ENCODE results near the gene FAM171A1.

Gene FAM171A1

GRCh38 chr10:15360566-15360965 is 10.5 kb downstream of the FAM171A1 start:
- Histone ChIP-seq H3K9me2 (replicated peaks; ENCODE audit: insufficient read depth, low read length) (no peaks in the 10 kb centered on the region), H3K27me3 (replicated peaks; ENCODE audit: insufficient read depth, low read length) (no peaks in the 10 kb centered on the region), H3K4me2 (ENCODE audit: low read depth, low read length) (no peak overlapping the region), H4K20me1 (ENCODE audit: insufficient read depth, low read length) (no peaks in the 10 kb centered on the region), H2AFZ (ENCODE audit: low read length) (no peak overlapping the region), H3K79me2 (ENCODE audit: low read length) (peaks cover 14% of the 10 kb centered on the region; the same call in 1 of the 2 replicates), H3K9me3 (replicated peaks; ENCODE audit: insufficient read depth, low read length) (no peaks in the 10 kb centered on the region), H3K4me1 (ENCODE audit: low read length) (no peaks in the 10 kb centered on the region), H3K9ac (ENCODE audit: low read length) (no peak overlapping the region), H3F3A (ENCODE audit: insufficient read depth, low read length) (no peaks in the 10 kb centered on the region), H3K4me3 (ENCODE audit: low read length) (no peak overlapping the region), H3K36me3 (replicated peaks; ENCODE audit: insufficient read depth, low read length) (no peaks in the 10 kb centered on the region), H3K27ac (ENCODE audit: low read length) (no peak overlapping the region)
- TF ChIP-seq CTCF (IDR thresholded peaks at IDR 0.05; ENCODE audit: low read length) (no peak), EZH2phosphoT487 (IDR thresholded peaks at IDR 0.05; ENCODE audit: low read length) (no peak), EZH2 (optimal IDR thresholded peaks at IDR 0.05; ENCODE audit: low read depth, low read length) (no peak)
- no peak for DNase-seq

GRCh38 chr10:15353471-15354017 is 17.5 kb downstream of the FAM171A1 start:
- Histone ChIP-seq H3F3A (ENCODE audit: insufficient read depth, low read length) (no peaks in the 10 kb centered on the region), H3K9ac (ENCODE audit: low read length) (no peak overlapping the region), H3K4me3 (ENCODE audit: low read length) (no peak overlapping the region), H3K4me1 (ENCODE audit: low read length) (no peaks in the 10 kb centered on the region), H4K20me1 (ENCODE audit: insufficient read depth, low read length) (no peaks in the 10 kb centered on the region), H3K27me3 (replicated peaks; ENCODE audit: insufficient read depth, low read length) (no peaks in the 10 kb centered on the region), H3K36me3 (replicated peaks; ENCODE audit: insufficient read depth, low read length) (no peaks in the 10 kb centered on the region), H3K9me2 (replicated peaks; ENCODE audit: insufficient read depth, low read length) (no peaks in the 10 kb centered on the region), H3K9me3 (replicated peaks; ENCODE audit: insufficient read depth, low read length) (no peaks in the 10 kb centered on the region), H2AFZ (ENCODE audit: low read length) (no peak overlapping the region), H3K79me2 (ENCODE audit: low read length) (peaks cover 9% of the 10 kb centered on the region; the same call in 1 of the 2 replicates), H3K27ac (ENCODE audit: low read length) (no peak overlapping the region), H3K4me2 (ENCODE audit: low read depth, low read length) (no peak overlapping the region)
- no peak for DNase-seq
- no peak for TF ChIP-seq CTCF (IDR thresholded peaks at IDR 0.05; ENCODE audit: low read length)
- no peak for TF ChIP-seq EZH2 (optimal IDR thresholded peaks at IDR 0.05; ENCODE audit: low read depth, low read length)
- no peak for TF ChIP-seq EZH2phosphoT487 (IDR thresholded peaks at IDR 0.05; ENCODE audit: low read length)

- TF ChIP-seq EZH2phosphoT487 (IDR thresholded peaks at IDR 0.05; ENCODE audit: low read length) (no peak), EZH2 (optimal IDR thresholded peaks at IDR 0.05; ENCODE audit: low read depth, low read length) (no peak), CTCF (IDR thresholded peaks at IDR 0.05; ENCODE audit: low read length) (no peak)
- Histone ChIP-seq H3K27me3 (replicated peaks; ENCODE audit: insufficient read depth, low read length) (no peaks in the 10 kb centered on the region), H3K9me2 (replicated peaks; ENCODE audit: insufficient read depth, low read length) (no peaks in the 10 kb centered on the region), H3K27ac (ENCODE audit: low read length) (no peak overlapping the region), H3K9me3 (replicated peaks; ENCODE audit: insufficient read depth, low read length) (no peaks in the 10 kb centered on the region), H3K4me3 (ENCODE audit: low read length) (no peak overlapping the region), H3K4me1 (ENCODE audit: low read length) (no peaks in the 10 kb centered on the region), H2AFZ (ENCODE audit: low read length) (no peak overlapping the region), H3K4me2 (ENCODE audit: low read depth, low read length) (no peak overlapping the region), H3K36me3 (replicated peaks; ENCODE audit: insufficient read depth, low read length) (no peaks in the 10 kb centered on the region), H3K79me2 (ENCODE audit: low read length) (peaks cover 9% of the 10 kb centered on the region; the same call in 1 of the 2 replicates), H4K20me1 (ENCODE audit: insufficient read depth, low read length) (no peaks in the 10 kb centered on the region), H3K9ac (ENCODE audit: low read length) (no peak overlapping the region), H3F3A (ENCODE audit: insufficient read depth, low read length) (no peaks in the 10 kb centered on the region)
- no peak for DNase-seq
Measured at GRCh38 chr10:15352836-15353235, 18.3 kb downstream of the FAM171A1 start.
